ENCODE results near the gene CTDP1. TPM values are rescaled to one million over a fixed set of nuclear protein-coding genes. Genes with fewer than 3 reads are reported as not detected.

CTDP1 gene
- total RNA-seq, 2 experiments from 2014 or later, result 69.0 to 79.6 TPM

DNA sequence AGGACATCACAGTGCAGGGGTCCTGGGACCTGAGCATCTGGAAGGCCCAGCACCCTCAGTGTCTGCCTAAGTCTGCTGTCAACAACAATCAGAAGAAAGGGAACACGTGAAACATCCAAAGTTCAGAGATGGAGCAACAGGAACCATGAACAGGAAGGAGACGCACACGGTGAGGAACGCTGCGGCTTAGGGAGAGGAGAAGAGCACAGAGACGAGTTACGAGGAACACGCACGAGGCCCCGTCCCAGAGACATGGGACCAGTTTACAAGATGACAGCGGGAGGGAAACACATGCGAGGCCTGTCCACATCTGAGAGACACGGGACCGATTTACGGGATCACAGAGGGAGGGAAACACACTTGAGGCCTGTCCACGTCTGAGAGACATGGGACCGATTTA, 115.2 kb downstream of the CTDP1 start:
- ChIA-PET POLR2A (no interaction called here), CTCF (no interaction called here)
- H3K9me3 Mint-ChIP-seq, result no peaks in the 10 kb centered on the region
- no peak for ATAC-seq (ENCODE audit: poor library complexity)
- Histone ChIP-seq H3K9me3 (ENCODE audit: control insufficient read depth in 1 of 2, insufficient read depth in 1 of 2, low read length in 2 of 2) (peaks cover 0 to 18% of the 10 kb centered on the region in 2 experiments), H3K4me1 (ENCODE audit: insufficient read depth, low read length) (peaks cover 11% of the 10 kb centered on the region), H3K36me3 (ENCODE audit: insufficient read depth, low read length) (no peaks in the 10 kb centered on the region), H3K27ac (ENCODE audit: low read depth in 1 of 2, low read length in 2 of 2) (no peak overlapping the region), H3K27me3 (ENCODE audit: control insufficient read depth in 1 of 2, insufficient read depth in 2 of 2, low read length in 2 of 2) (peaks cover 42 to 62% of the 10 kb centered on the region in 2 experiments), H3K4me3 (ENCODE audit: low read length) (no peak overlapping the region)
- H3K27me3 Mint-ChIP-seq, result peaks cover 69% of the 10 kb centered on the region
- no peak overlapping the region for H3K4me3 Mint-ChIP-seq
- no peak overlapping the region for H3K27ac Mint-ChIP-seq
- peaks cover 25% of the 10 kb centered on the region for H3K4me1 Mint-ChIP-seq (ENCODE audit: low read depth)
- intact Hi-C loops (cut with DNase I, micrococcal nuclease), result loop anchor here in 1 of 2 experiments (10.0 kb wide), 1 partner anchor 170 kb away; the partner anchor contains the start of gene HSBP1L1
- DNase-seq, result no peak
- no peaks in the 10 kb centered on the region for H3K36me3 Mint-ChIP-seq (ENCODE audit: low read depth)
- TF ChIP-seq CTCF (IDR thresholded peaks at IDR 0.05), result no peak

- Histone ChIP-seq H3K4me1 (ENCODE audit: insufficient read depth, low read length) (peaks cover 11% of the 10 kb centered on the region), H3K27me3 (ENCODE audit: control insufficient read depth in 1 of 2, insufficient read depth in 2 of 2, low read length in 2 of 2) (peaks cover 39 to 62% of the 10 kb centered on the region in 2 experiments), H3K9me3 (ENCODE audit: control insufficient read depth in 1 of 2, insufficient read depth in 1 of 2, low read length in 2 of 2) (peaks cover 0 to 13% of the 10 kb centered on the region in 2 experiments), H3K4me3 (ENCODE audit: low read length) (no peak overlapping the region), H3K36me3 (ENCODE audit: insufficient read depth, low read length) (no peaks in the 10 kb centered on the region), H3K27ac (ENCODE audit: low read depth in 1 of 2, low read length in 2 of 2) (no peak overlapping the region)
- H3K4me3 Mint-ChIP-seq, result no peak overlapping the region
- no peaks in the 10 kb centered on the region for H3K9me3 Mint-ChIP-seq
- DNase-seq (no peak), ATAC-seq (ENCODE audit: poor library complexity) (no peak)
- intact Hi-C loops (cut with DNase I, micrococcal nuclease), result loop anchor here in 1 of 2 experiments (10.0 kb wide), 1 partner anchor 169 kb away; the partner anchor contains the start of gene HSBP1L1
- H3K4me1 Mint-ChIP-seq (ENCODE audit: low read depth), result peaks cover 30% of the 10 kb centered on the region
- no peak overlapping the region for H3K27ac Mint-ChIP-seq
- TF ChIP-seq CTCF (IDR thresholded peaks at IDR 0.05), result no peak
- H3K36me3 Mint-ChIP-seq (ENCODE audit: low read depth), result no peaks in the 10 kb centered on the region
- ChIA-PET POLR2A (no interaction called here), CTCF (no interaction called here)
- H3K27me3 Mint-ChIP-seq, result peaks cover 68% of the 10 kb centered on the region
These were observed 115.8 kb downstream of the CTDP1 start for GRCh38 chr18:79795446-79795845.

DNA sequence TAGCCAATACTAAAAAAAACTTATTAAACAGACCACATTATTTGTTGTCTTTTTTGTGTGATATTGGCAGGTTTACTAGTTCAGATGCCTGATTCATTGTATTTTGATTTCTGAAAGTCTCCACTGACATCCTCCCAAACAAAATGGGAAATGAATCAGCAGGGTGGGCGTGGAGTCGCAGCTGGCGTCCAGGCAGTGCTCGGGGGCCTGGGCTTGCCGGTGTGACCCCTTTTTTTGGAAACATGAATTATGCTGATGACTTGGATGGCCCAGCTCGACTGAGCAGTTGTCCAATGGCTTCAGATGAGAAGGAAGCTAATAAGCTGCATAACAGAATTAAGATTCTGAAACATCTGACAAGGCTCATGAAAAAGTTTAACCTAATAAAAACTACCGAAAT, 116.4 kb downstream of the CTDP1 start:
- H3K27me3 ChIP-seq (ENCODE audit: control insufficient read depth in 1 of 2, insufficient read depth in 2 of 2, low read length in 2 of 2), result peaks cover 37 to 58% of the 10 kb centered on the region in 2 experiments
- ATAC-seq (ENCODE audit: poor library complexity), result no peak
- peaks cover 0 to 17% of the 10 kb centered on the region in 2 experiments for H3K9me3 ChIP-seq (ENCODE audit: control insufficient read depth in 1 of 2, insufficient read depth in 1 of 2, low read length in 2 of 2)
- intact Hi-C loops (cut with DNase I, micrococcal nuclease), result loop anchor here in 1 of 2 experiments (10.0 kb wide), 1 partner anchor 169 kb away; the partner anchor contains the start of gene HSBP1L1
- Mint-ChIP-seq H3K27me3 (peaks cover 63% of the 10 kb centered on the region), H3K36me3 (ENCODE audit: low read depth) (no peaks in the 10 kb centered on the region), H3K4me1 (ENCODE audit: low read depth) (peaks cover 29% of the 10 kb centered on the region), H3K9me3 (no peaks in the 10 kb centered on the region), H3K27ac (no peak overlapping the region), H3K4me3 (peak overlapping the region; percentile 39)
- no peaks in the 10 kb centered on the region for H3K36me3 ChIP-seq (ENCODE audit: insufficient read depth, low read length)
- peaks cover 11% of the 10 kb centered on the region for H3K4me1 ChIP-seq (ENCODE audit: insufficient read depth, low read length)
- TF ChIP-seq CTCF (IDR thresholded peaks at IDR 0.05), result no peak
- no peak overlapping the region for H3K4me3 ChIP-seq (ENCODE audit: low read length)
- H3K27ac ChIP-seq (ENCODE audit: low read depth in 1 of 2, low read length in 2 of 2), result no peak overlapping the region
- ChIA-PET POLR2A (no interaction called here), CTCF (no interaction called here)
- DNase-seq, result no peak
